ENCODE results near the gene GGA3.

- TF ChIP-seq, protein P1, sequence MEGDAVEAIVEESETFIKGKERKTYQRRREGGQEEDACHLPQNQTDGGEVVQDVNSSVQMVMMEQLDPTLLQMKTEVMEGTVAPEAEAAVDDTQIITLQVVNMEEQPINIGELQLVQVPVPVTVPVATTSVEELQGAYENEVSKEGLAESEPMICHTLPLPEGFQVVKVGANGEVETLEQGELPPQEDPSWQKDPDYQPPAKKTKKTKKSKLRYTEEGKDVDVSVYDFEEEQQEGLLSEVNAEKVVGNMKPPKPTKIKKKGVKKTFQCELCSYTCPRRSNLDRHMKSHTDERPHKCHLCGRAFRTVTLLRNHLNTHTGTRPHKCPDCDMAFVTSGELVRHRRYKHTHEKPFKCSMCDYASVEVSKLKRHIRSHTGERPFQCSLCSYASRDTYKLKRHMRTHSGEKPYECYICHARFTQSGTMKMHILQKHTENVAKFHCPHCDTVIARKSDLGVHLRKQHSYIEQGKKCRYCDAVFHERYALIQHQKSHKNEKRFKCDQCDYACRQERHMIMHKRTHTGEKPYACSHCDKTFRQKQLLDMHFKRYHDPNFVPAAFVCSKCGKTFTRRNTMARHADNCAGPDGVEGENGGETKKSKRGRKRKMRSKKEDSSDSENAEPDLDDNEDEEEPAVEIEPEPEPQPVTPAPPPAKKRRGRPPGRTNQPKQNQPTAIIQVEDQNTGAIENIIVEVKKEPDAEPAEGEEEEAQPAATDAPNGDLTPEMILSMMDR (IDR thresholded peaks at IDR 0.05) = no peak
- TF ChIP-seq ZFX (IDR thresholded peaks at IDR 0.05; ENCODE audit: borderline replicate concordance) = no peak
These were observed 22.2 kb downstream of the GGA3 start for GRCh38 chr17:75239214-75239613.
